HEK293 (cell line): ENCODE measurements around the gene SHE.

Experiments
- CTCF ChIA-PET: fragments of 350-600 bp; formaldehyde crosslinking; extraction: SDS; loops from one replicate; lab custom pipeline; 2021; ENCODE audit warnings: antibody characterized with exemption; lab: Yijun Ruan, JAX
- POLR2A ChIA-PET: fragments of 300-600 bp; formaldehyde crosslinking; extraction: SDS; loops from one replicate; lab custom pipeline; 2020; ENCODE audit warnings: antibody characterized with exemption, inconsistent platforms; lab: Yijun Ruan, JAX
- H3K27ac ChIP-seq: fragments of 200-500 bp; sonication (Bioruptor generic); 2 replicates; pipeline ENCODE4 v1.5.1; 2014; ENCODE audit warnings: low read depth, low read length, control low read depth, inconsistent platforms; ENCODE audit errors: extremely low read depth
- H3K36me3 ChIP-seq, 2 experiments: fragments of 200-500 bp in 1 of 2; sonication (Bioruptor generic) in 1 of 2; 1 replicate in 1 of 2; 2 replicates in 1 of 2; pipeline ENCODE4 v1.5.1; 2014 to 2017; ENCODE audit warnings: inconsistent platforms in 2 of 2, low read length in 2 of 2; ENCODE audit not compliant: control insufficient read depth in 2 of 2, insufficient read depth in 1 of 2
- H3K4me1 ChIP-seq: fragments of 200-500 bp; sonication (Bioruptor generic); 2 replicates; pipeline ENCODE4 v1.5.1; 2014; ENCODE audit warnings: mild to moderate bottlenecking, low read length, inconsistent platforms; ENCODE audit not compliant: control insufficient read depth, insufficient read depth
- H3K4me3 ChIP-seq: 2 replicates; pipeline ENCODE4 v1.5.1; 2011; ENCODE audit warnings: low read depth, mild to moderate bottlenecking, control low read depth, low read length, moderate library complexity
- H3K9me3 ChIP-seq: fragments of 200-500 bp; sonication (Bioruptor generic); 2 replicates; pipeline ENCODE4 v1.5.1; 2014; ENCODE audit warnings: low read depth, low read length, inconsistent platforms; ENCODE audit not compliant: control insufficient read depth, insufficient read depth
- CTCF ChIP-seq: fragments of 450-650 bp; formaldehyde crosslinking; IDR thresholded peaks from 2 replicates; pipeline ENCODE4 v1.5.1; 2016; ENCODE audit warnings: missing biosample characterization, missing genetic modification characterization
- GLI4 ChIP-seq: fragments of 450-650 bp; formaldehyde crosslinking; IDR thresholded peaks from 2 replicates; pipeline ENCODE4 v1.5.1; 2016; ENCODE audit warnings: missing biosample characterization, missing genetic modification characterization
- HOXA7 ChIP-seq: sonication (generic); formaldehyde crosslinking; IDR thresholded peaks from 2 replicates; pipeline ENCODE4 v1.8.1; 2022; ENCODE audit warnings: missing genetic modification reagents, borderline replicate concordance
- MYNN ChIP-seq: fragments of 450-650 bp; formaldehyde crosslinking; IDR thresholded peaks from 2 replicates; pipeline ENCODE4 v1.5.1; 2016; ENCODE audit warnings: missing biosample characterization, missing genetic modification characterization, borderline replicate concordance
- PRDM10 ChIP-seq: fragments of 450-650 bp; formaldehyde crosslinking; IDR thresholded peaks from 2 replicates; pipeline ENCODE4 v1.5.1; 2016; ENCODE audit warnings: missing biosample characterization, missing genetic modification characterization
- TCF7L2 ChIP-seq: IDR thresholded peaks from 2 replicates; pipeline ENCODE4 v1.6.1; 2011; ENCODE audit warnings: low read depth, mild to moderate bottlenecking, inconsistent platforms, low read length, moderate library complexity, borderline replicate concordance
- TSHZ1 ChIP-seq: fragments of 450-650 bp; formaldehyde crosslinking; IDR thresholded peaks from 2 replicates; pipeline ENCODE4 v1.5.1; 2016; ENCODE audit warnings: missing biosample characterization, missing genetic modification characterization, borderline replicate concordance
- ZBTB6 ChIP-seq: fragments of 450-650 bp; formaldehyde crosslinking; IDR thresholded peaks from 2 replicates; pipeline ENCODE4 v1.5.1; 2017; ENCODE audit warnings: missing biosample characterization, missing genetic modification characterization
- ZNF114 ChIP-seq: fragments of 450-650 bp; formaldehyde crosslinking; IDR thresholded peaks from 2 replicates; pipeline ENCODE4 v1.5.0; 2017; ENCODE audit warnings: missing biosample characterization, missing genetic modification characterization
- ZNF174 ChIP-seq: fragments of 450-650 bp; formaldehyde crosslinking; IDR thresholded peaks from 2 replicates; pipeline ENCODE4 v1.5.0; 2017; ENCODE audit warnings: missing biosample characterization, mild to moderate bottlenecking, missing genetic modification characterization
- ZNF239 ChIP-seq: fragments of 450-650 bp; formaldehyde crosslinking; IDR thresholded peaks from 2 replicates; pipeline ENCODE4 v1.5.1; 2016; ENCODE audit warnings: missing biosample characterization, missing genetic modification characterization
- ZNF24 ChIP-seq: fragments of 450-650 bp; formaldehyde crosslinking; IDR thresholded peaks from 2 replicates; pipeline ENCODE4 v1.5.1; 2016; ENCODE audit warnings: missing biosample characterization, missing genetic modification characterization
- ZNF266 ChIP-seq: fragments of 450-650 bp; formaldehyde crosslinking; IDR thresholded peaks from 2 replicates; pipeline ENCODE4 v1.5.1; 2016; ENCODE audit warnings: missing biosample characterization, missing genetic modification characterization, low read depth
- ZNF280C ChIP-seq: fragments of 450-650 bp; formaldehyde crosslinking; IDR thresholded peaks from 2 replicates; pipeline ENCODE4 v1.5.1; 2016; ENCODE audit warnings: missing biosample characterization, missing genetic modification characterization
- ZNF341 ChIP-seq: fragments of 450-650 bp; formaldehyde crosslinking; IDR thresholded peaks from 2 replicates; pipeline ENCODE4; 2016; ENCODE audit warnings: low read depth, missing biosample characterization, missing genetic modification characterization
- ZNF362 ChIP-seq: fragments of 450-650 bp; formaldehyde crosslinking; IDR thresholded peaks from 2 replicates; pipeline ENCODE4 v1.5.1; 2016; ENCODE audit warnings: missing biosample characterization, missing genetic modification characterization
- ZNF394 ChIP-seq: fragments of 450-650 bp; formaldehyde crosslinking; IDR thresholded peaks from 2 replicates; pipeline ENCODE4 v1.5.1; 2016; ENCODE audit warnings: missing biosample characterization, missing genetic modification characterization, mild to moderate bottlenecking, moderate library complexity, borderline replicate concordance
- ZNF747 ChIP-seq: fragments of 450-650 bp; formaldehyde crosslinking; IDR thresholded peaks from 2 replicates; pipeline ENCODE4 v1.5.1; 2016; ENCODE audit warnings: missing biosample characterization, missing genetic modification characterization
- ZNF768 ChIP-seq: fragments of 450-650 bp; formaldehyde crosslinking; IDR thresholded peaks from 2 replicates; pipeline ENCODE4 v1.5.1; 2018; ENCODE audit warnings: missing biosample characterization, mild to moderate bottlenecking, missing genetic modification characterization
- ZNF776 ChIP-seq: fragments of 450-650 bp; formaldehyde crosslinking; IDR thresholded peaks from 2 replicates; pipeline ENCODE4 v1.5.0; 2017; ENCODE audit warnings: missing biosample characterization, missing genetic modification characterization, borderline replicate concordance

SHE gene

GRCh38 chr1:154430903-154431302 lies 71.3 kb downstream of the SHE start (continued):
- TF ChIP-seq TSHZ1 (tag by site-specific recombination) (no peak), ZNF341 (tag by site-specific recombination) (no peak), ZNF747 (tag by site-specific recombination) (no peak), PRDM10 (tag by site-specific recombination) (no peak)

GRCh38 chr1:154429841-154430611 lies 72.2 kb downstream of the SHE start:
- no peak overlapping the region for H3K4me3 ChIP-seq
- ChIA-PET CTCF (interaction anchor here (0.6 to 0.8 kb wide), 4 partner anchors 100 to 1933 kb away, joined by 3 read pairs; partner anchors contain the start of gene SYT11), POLR2A (no interaction called here)
- H3K27ac ChIP-seq = no peak overlapping the region; the same call in 1 of the 2 replicates
- no peaks in the 10 kb centered on the region for H3K4me1 ChIP-seq
- no peaks in the 10 kb centered on the region for H3K36me3 ChIP-seq
- no peaks in the 10 kb centered on the region for H3K9me3 ChIP-seq
- TF ChIP-seq ZNF280C (tag by site-specific recombination) (no peak), MYNN (no peak), ZNF114 (tag by site-specific recombination) (no peak), ZBTB6 (tag by site-specific recombination) (no peak), ZNF24 (tag by site-specific recombination) (no peak), HOXA7 (no peak), TCF7L2 (no peak), ZNF362 (no peak), ZNF776 (tag by site-specific recombination) (no peak), GLI4 (no peak), ZNF174 (no peak), CTCF (tag by site-specific recombination) (no peak), ZNF394 (tag by site-specific recombination) (no peak), ZNF768 (tag by site-specific recombination) (no peak), ZNF239 (tag by site-specific recombination) (no peak), ZNF266 (no peak)
